ENCODE results near the gene CCDC68. TPM values are rescaled to one million over a fixed set of nuclear protein-coding genes. Genes with fewer than 3 reads are reported as not detected.

CCDC68 gene
- total RNA-seq, 6 experiments from 2014 or later = 0.05 to 0.40 (median 0.14) TPM

DNA sequence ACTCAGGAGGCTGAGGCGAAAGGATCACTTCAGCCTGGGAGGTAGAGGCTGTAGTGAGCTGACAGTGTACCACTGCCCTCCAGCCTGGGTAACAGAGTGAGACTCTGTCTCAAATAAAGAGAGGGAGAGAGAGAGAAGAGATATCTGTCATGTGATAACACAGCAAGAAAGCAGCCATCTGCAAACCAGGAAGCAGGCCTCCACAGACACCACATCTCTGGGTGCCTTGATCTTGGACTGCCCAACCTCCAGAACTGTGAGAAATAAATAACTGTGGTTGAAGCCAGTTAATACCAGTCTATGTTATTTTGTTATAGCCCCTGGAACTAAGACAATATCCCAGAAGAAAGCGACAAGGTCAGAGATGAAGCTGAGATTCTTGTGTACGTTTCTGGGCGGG is 2.6 kb upstream of the CCDC68 start:
- TF ChIP-seq, protein P1, sequence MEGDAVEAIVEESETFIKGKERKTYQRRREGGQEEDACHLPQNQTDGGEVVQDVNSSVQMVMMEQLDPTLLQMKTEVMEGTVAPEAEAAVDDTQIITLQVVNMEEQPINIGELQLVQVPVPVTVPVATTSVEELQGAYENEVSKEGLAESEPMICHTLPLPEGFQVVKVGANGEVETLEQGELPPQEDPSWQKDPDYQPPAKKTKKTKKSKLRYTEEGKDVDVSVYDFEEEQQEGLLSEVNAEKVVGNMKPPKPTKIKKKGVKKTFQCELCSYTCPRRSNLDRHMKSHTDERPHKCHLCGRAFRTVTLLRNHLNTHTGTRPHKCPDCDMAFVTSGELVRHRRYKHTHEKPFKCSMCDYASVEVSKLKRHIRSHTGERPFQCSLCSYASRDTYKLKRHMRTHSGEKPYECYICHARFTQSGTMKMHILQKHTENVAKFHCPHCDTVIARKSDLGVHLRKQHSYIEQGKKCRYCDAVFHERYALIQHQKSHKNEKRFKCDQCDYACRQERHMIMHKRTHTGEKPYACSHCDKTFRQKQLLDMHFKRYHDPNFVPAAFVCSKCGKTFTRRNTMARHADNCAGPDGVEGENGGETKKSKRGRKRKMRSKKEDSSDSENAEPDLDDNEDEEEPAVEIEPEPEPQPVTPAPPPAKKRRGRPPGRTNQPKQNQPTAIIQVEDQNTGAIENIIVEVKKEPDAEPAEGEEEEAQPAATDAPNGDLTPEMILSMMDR (IDR thresholded peaks at IDR 0.05) = no peak
- Mint-ChIP-seq H3K27ac (no peak overlapping the region), H3K4me1 (ENCODE audit: low read depth) (no peaks in the 10 kb centered on the region), H3K4me3 (no peak overlapping the region), H3K27me3 (ENCODE audit: insufficient read depth) (peaks cover 5% of the 10 kb centered on the region), H3K9me3 (no peaks in the 10 kb centered on the region), H3K36me3 (ENCODE audit: low read depth) (no peaks in the 10 kb centered on the region)
- DNase-seq = no peak

DNA sequence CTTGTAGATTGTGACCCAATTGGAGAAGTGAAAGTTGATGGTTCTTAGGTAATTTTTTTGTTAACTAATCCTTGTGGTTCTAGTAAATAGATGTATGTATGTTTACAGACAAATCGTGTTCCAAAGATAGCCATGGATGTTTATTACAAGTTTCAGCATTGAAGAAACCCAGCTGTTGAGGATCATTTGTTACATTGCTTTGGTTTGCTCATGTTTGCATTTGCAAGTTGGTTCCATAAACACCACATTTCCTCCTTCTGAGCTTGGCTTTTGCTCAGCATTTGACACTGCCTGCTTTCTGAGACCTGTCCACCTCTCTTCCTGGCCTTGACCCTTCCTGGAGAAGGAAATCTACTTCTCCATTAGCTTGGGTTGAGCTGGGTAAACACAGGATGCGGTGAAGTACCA is 1.8 kb upstream of the CCDC68 start:
- DNase-seq = no peak
- TF ChIP-seq, protein P1 (IDR thresholded peaks at IDR 0.05) = no peak
- Mint-ChIP-seq H3K4me3 (no peak overlapping the region), H3K36me3 (ENCODE audit: low read depth) (no peaks in the 10 kb centered on the region), H3K27me3 (ENCODE audit: insufficient read depth) (peaks cover 9% of the 10 kb centered on the region), H3K27ac (no peak overlapping the region), H3K9me3 (no peaks in the 10 kb centered on the region), H3K4me1 (ENCODE audit: low read depth) (no peaks in the 10 kb centered on the region)

DNA sequence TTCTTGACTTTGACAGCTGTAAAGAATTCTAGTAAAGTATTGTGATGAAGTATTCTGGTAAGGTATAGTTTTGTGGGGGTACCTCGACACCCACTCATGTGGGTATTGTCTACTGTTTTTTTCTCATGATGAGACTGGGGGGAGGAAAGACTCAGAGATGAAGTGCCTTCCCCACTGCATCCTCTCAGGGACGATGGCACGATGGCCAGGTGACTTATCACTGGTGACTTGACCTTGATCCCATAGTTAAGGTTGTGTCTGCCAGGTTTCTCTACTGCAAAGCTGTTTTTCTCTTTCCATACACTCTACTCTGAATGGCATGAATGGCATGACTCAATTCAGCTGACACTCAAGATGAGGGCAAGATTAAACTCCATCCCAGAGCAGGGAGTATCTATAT is 936 bp upstream of the CCDC68 start:
- no peaks in the 10 kb centered on the region for H3K4me1 Mint-ChIP-seq (ENCODE audit: low read depth)
- no peaks in the 10 kb centered on the region for H3K36me3 Mint-ChIP-seq (ENCODE audit: low read depth)
- TF ChIP-seq, protein P1 (IDR thresholded peaks at IDR 0.05) = no peak
- H3K4me3 Mint-ChIP-seq = no peak overlapping the region
- peaks cover 11% of the 10 kb centered on the region for H3K27me3 Mint-ChIP-seq (ENCODE audit: insufficient read depth)
- no peak for DNase-seq
- H3K27ac Mint-ChIP-seq = no peak overlapping the region
- no peaks in the 10 kb centered on the region for H3K9me3 Mint-ChIP-seq

DNA sequence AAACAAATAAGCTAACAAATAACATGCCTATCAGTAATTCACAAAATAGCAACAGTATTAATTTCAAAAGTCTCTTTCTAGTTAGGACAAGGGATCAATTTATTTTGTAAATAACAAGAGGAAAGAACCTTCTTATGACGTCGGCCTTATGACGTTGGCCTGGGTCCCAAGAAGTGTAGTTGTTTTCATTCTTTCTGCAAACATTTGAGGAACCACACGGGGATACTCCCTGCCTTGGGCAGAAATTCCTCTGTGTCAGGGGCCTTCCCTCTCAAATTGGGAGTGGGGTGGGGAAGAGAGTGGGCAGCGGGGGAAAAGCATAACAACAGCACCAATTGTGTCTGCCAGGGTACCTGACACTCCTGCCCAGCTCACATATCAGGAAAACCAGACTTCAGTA is 1.3 kb downstream of the CCDC68 start:
- no peak for DNase-seq
- H3K9me3 Mint-ChIP-seq = no peaks in the 10 kb centered on the region
- H3K27ac Mint-ChIP-seq = no peak overlapping the region
- H3K4me3 Mint-ChIP-seq = no peak overlapping the region
- H3K4me1 Mint-ChIP-seq (ENCODE audit: low read depth) = no peaks in the 10 kb centered on the region
- peaks cover 11% of the 10 kb centered on the region for H3K27me3 Mint-ChIP-seq (ENCODE audit: insufficient read depth)
- TF ChIP-seq, protein P1 (IDR thresholded peaks at IDR 0.05) = no peak
- no peaks in the 10 kb centered on the region for H3K36me3 Mint-ChIP-seq (ENCODE audit: low read depth)

DNA sequence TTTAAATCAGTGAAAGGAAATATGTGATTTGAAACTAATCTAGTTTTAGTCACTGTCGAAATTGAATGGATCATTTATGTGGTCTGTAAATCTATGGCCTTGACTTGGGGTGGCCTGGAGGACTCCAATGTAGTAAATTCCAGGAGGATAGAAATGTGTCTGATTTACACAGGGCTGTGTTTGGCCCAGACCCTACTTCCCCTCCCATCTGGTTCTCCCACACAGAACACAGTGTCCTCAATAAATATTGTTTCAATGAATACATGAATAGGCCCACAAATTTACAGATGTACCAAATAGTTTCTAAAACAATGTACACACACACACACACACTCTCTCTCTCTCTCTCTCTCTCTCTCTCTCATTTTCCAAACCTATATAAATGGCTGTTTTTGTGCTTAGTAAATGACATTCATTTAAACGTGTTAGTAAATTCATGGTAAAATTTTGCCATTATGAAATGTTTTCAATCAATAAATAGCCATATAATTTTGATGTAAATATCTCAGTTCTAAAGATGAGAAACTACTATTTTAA is 1.9 kb downstream of the CCDC68 start:
- Mint-ChIP-seq H3K27me3 (ENCODE audit: insufficient read depth) (peaks cover 11% of the 10 kb centered on the region), H3K4me3 (no peak overlapping the region), H3K36me3 (ENCODE audit: low read depth) (no peaks in the 10 kb centered on the region), H3K9me3 (no peaks in the 10 kb centered on the region), H3K27ac (no peak overlapping the region), H3K4me1 (ENCODE audit: low read depth) (no peaks in the 10 kb centered on the region)
- TF ChIP-seq, protein P1 (IDR thresholded peaks at IDR 0.05) = no peak
- no peak for DNase-seq

DNA sequence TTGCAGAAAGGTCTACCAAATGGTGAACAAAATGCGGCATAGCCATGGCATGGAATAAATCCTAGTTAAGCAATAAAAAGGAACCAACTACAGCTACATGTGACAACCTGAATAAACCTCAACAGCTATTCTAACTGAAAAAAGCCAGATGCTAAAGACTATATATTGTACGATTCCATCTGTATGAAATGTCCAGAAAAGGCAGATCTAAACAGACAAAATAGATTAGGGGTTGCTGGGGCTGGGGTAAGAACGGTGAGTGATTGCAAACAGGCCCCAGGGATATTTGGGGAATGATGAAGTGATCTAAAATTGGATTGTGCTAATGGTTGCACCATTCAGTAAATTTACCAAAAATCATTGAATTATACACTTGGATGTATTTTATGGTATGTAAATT is 2.8 kb downstream of the CCDC68 start:
- no peak overlapping the region for H3K27ac Mint-ChIP-seq
- TF ChIP-seq, protein P1 (IDR thresholded peaks at IDR 0.05) = no peak
- H3K27me3 Mint-ChIP-seq (ENCODE audit: insufficient read depth) = peaks cover 11% of the 10 kb centered on the region
- H3K4me3 Mint-ChIP-seq = no peak overlapping the region
- DNase-seq = no peak
- no peaks in the 10 kb centered on the region for H3K4me1 Mint-ChIP-seq (ENCODE audit: low read depth)
- no peaks in the 10 kb centered on the region for H3K9me3 Mint-ChIP-seq
- H3K36me3 Mint-ChIP-seq (ENCODE audit: low read depth) = no peaks in the 10 kb centered on the region
